A204.1 (cell line): ENCODE data around the gene FRA10AC1.
"Not testable (repeated sequence)": the region's sequence is repeated elsewhere in the genome, so short reads cannot be mapped to it uniquely, and the experiment has no call there.

Experiments used
- FAIRE-seq: peaks from 2 replicates; lab custom pipeline; 2012; peaks lifted over from hg19 to GRCh38; lab: Jason Lieb, UNC

The FRA10AC1 gene

DNA sequence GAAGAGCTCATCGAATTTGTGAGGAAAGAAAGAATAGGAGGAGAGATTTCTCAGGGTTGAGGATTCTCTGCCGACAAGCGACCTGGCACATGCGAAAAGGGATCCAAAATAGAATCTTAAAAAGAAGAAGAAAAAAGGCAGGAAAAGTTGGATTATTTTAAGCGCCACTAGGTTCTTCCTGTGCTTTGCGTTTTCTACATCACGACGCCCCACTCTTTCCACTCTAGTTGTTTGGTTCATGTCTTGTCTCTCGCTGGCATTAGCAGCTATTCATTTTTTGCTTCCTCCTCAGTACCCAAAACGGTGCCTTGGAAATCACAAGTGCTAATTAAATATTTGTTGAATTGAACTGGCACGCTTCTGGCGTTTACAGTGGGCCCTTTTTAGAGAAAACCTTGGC, 674 bp upstream of the FRA10AC1 start:
- FAIRE-seq: no peak

DNA sequence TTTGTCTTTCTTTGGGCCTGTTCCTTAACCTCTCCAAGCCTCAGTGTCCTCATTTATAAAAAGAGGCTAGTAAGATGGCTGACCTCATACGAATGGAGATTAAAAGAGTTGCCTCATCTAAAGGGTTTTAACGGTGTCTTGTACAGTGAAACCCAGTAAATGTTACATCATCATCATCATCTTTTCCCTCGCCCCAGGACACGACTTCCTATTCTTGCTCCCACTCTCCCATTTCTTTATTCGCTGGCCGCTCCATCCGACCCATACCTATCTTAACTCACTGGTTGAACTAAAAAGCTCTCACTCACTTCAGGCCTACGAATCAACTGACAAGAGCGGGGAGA, 554 bp downstream of the FRA10AC1 start:
- no peak for FAIRE-seq

DNA sequence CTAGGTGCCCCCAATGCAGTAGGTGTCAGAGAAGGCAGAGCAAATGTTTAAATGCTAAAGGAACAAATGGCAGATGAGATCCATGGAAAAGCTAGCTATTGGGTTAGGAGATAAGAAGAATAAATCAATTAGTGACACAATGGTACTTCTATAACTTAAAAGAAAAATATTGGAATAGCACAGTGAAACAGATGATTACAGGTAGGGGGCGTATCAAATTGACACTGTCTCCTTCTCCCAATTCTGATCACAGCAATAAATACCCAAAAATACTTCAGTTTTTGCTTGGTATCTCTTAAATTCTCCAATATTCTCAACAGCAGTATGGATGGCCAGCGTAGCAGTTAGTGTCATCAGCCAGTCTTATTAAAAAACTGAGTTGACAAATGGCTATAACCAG, 5.2 kb downstream of the FRA10AC1 start:
- no peak for FAIRE-seq

DNA sequence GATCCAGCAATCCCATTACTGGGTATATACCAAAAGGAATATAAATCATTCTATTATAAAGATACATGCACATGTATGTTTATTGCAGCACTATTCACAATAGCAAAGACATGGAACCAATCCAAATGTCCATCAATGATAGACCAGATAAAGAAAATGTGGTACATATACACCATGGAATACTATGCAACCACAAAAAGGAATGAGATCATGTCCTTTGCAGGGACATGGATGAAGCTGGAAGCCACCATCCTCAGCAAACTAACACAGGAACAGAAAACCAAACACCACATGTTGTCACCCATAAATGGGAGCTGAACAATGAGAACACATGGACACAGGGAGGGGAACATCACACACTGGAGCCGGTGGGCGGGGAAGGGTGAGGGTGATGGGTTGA, 5.8 kb downstream of the FRA10AC1 start:
- FAIRE-seq: not testable (repeated sequence)

DNA sequence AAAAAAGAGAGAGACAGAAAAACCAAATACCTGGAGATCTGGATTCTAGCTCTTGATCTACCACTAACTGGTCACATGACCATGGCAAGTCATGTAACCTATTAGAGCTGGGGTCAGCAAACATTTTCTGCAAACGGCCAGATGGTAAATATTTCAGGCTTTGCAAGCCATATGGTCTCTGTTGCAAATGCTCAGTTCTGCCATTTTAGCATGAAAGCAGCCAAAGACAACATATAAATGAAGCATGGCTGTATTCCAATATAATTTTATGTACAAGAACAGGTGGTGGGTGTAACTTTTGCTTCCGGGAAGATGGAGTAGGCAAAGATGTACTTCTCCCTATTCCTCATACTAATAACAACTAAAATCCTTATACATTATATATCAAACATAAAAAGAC, 6.7 kb downstream of the FRA10AC1 start:
- FAIRE-seq: no peak

DNA sequence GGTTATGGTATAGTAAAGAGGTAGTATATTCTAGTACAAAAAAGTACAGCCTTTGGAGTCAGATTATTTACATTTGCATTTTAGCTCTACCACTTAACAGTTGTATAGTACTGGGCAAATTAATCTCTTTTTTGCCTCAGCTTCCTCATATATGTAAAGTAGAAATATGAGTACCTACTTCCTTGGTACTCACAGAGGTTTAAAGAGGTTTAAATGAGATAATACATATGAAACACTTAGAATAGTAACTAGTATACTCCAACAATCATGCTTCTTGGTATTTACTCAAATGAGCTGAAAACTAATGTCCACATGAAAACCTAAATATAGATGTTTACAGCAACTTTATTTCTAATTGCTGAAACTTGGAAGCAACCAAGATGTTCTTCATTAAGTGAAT, 14.7 kb downstream of the FRA10AC1 start:
- FAIRE-seq: no peak

DNA sequence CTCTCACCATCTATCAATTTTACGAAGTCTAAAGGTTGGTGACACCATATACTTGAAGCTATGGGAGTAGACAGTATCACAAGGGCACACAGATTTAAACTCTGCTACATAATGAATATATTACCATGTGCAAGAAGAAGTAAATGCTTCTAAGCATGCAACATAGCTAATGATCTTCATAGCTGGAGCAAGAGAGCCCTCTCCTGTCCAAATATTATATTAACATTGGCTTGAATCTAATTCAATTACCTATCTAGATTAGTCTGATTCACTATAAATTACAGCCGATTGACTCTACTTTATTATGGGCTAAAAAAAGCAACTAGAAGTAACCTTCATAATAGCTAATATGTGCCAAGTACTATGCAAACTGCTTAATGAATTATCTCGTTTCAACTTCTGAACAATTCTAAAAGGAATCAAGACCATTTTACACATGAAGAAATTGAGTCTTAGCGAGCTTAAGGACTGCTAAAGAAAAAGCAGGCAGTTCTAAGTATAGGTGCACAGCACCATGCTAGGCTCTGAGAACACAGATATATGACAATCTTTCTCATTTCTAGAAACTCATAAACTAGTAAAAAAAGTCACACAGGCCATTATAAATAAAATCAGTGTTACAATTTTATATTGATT, 21.9 kb downstream of the FRA10AC1 start:
- peak; percentile 97 for FAIRE-seq

DNA sequence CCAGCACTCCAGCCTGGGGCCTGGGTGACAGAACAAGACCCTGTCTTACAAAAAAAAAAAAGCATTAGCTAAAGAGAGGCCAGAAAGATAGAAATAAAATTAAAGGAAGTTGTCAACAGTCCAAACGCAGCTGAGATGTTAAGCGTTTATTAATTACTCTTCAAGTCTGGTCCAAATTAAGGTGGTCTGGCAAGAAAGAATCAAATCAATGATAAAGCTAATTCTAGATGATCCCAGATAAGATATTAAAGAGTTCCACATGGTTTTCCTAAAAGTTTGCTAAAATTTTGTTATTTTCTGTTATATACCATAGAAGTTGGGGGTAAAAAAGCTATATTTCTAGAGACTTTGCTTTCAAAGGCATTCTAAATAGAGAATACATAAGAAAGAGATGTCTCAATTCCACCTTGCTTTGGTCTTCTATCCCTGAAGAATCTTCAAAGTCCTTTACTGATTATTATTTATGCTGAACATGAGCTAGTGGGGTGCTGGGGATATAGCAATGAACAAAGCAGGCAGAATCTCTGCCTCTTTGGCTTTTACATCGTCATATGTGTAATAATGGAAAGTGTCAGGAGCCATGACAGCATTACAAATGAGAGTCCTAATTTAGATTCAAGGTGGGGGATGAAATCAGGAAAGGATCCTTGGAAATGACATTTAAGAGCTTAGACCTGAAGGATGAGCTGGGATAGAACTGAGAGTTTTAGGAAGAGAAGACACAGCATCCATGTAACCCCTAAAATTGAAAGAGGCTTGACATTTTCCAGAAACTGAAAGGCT, 23.4 kb downstream of the FRA10AC1 start:
- FAIRE-seq: no peak

DNA sequence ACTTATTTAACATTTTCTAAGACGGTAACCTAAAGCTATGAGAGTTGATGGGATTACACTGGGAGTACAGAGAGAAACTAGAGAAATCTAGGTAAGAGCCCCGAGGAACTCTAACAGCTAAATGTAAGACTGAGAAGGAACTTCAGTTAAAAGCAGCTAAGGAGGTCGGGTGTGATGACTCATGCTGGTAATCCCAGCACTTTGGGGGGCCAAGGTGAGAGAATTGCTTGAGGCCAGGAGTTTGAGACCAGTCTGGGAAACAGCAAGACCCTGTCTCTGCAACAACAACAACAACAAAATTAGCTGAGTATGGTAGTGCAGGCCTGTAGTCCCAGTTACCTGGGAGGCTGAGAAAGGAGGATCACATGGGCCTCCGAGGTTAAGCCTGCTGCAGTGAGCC, 24.0 kb downstream of the FRA10AC1 start:
- FAIRE-seq: no peak

DNA sequence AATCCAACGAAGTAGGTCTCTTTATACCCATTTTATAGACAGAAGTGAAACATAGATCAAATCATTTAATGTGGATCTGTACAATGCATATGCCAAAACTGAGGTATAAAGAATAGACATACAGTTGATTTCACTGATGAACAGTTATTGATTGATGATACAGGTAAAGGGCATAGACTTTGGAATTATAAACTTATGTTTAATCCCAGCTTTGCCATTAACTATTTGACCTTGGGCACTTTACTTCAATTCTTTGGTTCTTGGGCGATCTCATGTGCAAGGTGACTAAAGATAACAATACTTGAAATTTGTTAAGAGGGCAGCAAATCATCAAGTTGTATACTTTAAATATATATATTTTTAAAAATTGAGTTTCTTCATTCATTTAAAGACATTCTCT, 28.6 kb downstream of the FRA10AC1 start:
- no peak for FAIRE-seq

DNA sequence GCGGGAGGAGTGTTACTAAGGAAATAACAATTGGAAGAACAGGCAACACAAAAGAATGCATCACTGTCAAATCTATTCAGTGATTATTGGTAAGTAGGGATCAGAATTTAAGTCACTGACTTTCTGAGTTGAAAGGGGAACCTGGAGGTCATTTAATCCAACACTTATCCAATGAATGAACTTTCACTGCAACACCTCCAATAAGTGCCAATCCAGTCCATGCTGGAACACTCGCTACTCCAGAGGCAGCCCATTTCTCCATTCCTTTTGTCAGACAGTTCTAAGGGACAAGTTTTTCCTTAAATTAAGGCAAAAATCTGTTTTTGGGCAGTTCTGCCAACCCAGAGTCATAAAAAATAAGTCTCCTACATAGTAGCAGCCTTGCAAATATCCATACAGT, 29.5 kb downstream of the FRA10AC1 start:
- no peak for FAIRE-seq

DNA sequence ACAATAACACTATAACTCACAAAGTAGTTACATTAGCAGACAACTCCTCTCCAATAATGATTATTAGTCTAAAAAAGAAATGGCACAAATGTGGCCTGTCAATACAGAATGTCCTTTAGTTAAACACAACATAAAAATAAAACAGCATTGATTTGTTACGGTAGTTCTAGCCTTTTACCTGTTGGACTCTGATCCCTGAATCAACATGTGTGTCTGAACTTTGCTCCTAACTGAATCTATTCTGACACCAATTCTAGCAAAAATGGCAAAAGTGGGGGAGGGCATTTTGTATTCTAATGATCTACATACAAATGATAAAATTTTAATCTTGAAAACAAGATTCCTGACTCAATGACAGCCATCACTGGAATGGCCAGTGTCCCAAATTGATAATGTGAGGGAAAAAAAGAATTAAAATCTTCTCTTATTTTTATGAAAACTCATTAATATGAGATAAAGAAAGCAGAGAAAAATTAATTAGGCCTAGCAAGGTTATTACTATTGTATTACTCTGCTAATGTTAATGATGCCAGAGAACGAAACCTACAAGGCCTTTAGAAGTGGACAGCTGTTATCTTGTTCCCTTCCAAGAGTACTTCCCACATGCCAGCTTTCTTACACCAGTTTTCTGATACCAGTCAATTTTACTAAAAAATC, 30.2 kb downstream of the FRA10AC1 start:
- no peak for FAIRE-seq

DNA sequence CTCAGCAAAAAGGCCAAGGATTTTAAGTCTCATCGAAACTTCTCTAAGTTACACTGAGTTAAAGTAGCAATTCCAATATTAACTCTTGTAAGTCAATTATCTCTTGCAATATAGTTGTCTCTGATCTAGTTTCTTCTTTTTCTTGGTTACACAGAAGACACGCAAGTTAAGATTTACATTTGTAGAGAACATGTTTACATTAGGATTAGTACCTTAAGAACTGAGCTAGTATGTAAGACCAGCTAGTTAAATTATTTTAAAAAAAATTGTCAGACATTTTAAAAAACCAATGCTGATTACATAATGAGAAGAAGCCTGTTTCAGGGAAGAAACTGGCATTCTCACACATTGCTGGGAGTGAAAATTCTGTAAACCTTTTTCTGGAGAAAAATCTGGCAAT, 31.4 kb downstream of the FRA10AC1 start:
- FAIRE-seq: no peak

DNA sequence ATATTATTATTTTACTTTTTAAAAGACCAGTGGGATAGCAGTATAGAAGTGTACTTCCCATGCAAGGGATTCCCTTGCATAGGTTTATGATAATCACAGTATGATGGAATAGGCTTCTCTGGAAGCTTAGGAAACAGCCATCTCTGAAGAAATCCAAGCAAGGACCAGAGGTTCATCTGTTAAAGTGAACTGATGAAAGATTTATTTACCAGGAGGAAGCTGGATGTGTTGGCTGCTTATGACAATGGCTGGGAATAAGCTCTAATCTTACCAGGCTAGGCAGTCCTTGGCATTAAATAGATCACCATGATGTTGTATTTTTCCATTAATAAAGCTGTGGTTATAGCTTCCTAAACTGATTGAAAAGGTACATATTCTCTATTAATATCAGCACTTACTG, 32.0 kb downstream of the FRA10AC1 start:
- FAIRE-seq: no peak

DNA sequence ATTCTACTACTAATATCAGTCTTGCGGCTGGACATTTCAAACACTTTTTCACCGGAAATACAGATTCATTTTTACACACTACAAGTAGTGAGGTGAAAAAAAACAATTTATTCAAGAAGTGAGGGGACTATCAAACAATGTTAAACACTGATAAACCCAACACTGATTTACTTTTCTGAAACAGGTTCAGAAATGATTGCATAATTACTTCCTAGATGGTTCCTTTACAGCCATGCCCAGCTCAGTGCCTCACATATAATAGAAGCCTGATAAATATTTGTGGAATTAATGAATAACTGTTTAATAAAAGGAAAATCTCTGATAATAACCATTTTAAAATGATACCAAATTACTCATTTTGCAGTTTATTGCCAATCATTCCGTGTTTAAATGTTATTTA, 34.6 kb downstream of the FRA10AC1 start:
- FAIRE-seq: no peak

DNA sequence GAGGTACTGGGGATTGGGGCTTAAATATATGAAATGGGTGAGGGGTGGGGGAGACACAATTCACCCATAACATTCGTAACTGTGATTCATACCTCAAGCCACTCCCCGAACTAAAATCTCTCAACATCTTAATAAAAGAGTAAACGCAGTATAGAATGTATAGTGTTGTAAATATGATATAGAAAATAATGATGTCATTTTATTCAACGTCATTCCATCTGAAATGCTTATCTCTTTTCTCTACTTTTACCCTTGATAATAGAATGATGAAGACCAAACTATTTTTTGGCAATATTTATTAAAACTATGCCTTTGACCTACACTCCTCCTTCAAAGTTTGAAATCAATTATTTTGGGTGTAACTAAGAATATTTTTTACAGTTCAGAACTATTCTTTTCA, 36.4 kb downstream of the FRA10AC1 start:
- peak; percentile 66 for FAIRE-seq

DNA sequence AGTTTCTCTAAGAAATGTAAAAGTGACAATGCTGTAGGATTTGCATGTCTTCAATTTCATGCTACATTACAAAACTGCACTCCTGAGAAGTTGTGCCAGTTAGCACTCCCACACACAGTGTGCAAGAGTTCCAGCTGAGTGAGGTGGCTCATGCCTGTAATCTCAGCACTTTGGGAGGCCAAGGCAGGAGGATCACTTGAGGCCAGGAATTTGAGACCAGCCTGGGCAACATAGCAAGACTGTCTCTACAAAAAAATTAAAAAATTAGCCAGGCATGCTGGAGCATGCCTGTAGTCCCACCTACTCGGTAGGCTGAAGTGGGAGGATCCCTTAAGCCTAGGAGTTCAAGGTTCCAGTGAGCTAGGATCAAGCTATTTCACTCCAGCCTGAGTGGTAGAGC, 44.6 kb downstream of the FRA10AC1 start:
- FAIRE-seq: no peak

DNA sequence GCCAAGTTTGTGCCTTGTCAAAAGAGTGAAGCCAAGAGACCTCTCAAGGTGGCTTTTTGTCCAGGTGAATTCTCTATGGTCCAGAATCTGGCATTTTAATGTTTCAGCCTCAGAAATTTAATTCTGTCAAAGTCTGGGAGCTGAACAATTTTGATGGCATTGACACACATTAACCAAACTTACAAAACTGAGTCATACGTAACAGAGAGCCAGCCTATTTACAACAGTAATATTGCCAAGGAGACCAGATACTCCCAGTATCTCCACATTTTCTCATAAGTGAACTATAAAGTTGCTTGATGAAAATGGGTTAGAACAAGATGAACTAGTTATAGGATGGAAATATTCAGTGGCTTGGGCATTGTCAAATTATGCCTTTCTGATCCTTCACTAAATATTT, 46.2 kb downstream of the FRA10AC1 start:
- no peak for FAIRE-seq

DNA sequence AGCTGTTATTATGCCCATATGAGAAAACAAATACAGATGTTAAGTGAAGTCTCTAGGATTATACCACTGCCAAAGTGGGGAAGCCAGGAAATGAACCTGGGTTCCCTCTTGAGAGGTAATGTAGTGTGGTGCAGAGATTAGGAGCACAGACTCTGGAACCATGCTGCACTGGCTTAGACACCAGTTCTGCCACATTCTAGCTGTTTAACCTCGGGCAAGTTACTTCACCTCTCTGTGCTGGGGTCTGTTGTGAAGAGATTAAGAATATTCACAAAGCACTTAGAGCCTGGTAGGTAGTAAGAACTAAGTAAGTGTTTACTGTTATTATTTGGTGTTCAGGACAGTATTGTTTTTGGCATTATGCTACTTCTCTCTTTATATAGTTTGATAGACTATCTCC, 48.2 kb downstream of the FRA10AC1 start:
- no peak for FAIRE-seq

DNA sequence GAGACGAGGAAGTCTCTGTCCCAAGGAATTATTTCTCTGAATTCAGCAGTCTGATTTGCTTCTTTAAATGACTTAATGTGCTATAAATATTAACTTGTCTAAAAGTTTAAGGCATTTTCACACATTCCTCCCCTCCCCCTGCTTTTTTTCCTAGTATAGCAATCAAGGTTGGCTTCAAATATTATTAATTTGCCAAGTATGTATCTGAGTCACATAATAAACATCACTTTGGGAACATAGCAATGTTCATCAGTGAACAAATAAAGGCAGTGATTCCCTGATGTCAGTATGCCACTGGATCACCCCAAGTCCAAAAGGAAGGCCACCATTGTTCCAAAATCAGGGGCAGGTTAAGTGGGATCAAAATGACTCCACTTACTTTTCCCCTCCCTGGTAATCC, 49.5 kb downstream of the FRA10AC1 start:
- no peak for FAIRE-seq

DNA sequence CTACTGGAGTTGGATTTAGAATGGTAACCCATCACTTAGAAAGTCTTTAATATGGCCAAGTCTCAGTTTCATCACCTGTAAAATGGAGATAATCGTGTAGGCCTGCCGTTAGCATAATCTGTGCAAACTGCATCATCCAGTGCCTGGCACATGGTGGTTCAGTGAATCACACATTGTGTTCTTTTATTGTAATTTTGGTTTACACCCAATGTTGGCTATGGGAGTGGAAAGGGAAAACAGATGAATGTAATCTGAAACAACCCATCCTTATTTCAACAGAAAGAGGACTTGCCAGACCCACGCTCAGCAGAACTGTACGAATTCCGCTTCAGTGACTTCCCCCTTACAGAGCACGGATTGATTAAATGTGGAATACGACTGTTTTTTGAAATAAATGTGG, 62.6 kb downstream of the FRA10AC1 start:
- no peak for FAIRE-seq

DNA sequence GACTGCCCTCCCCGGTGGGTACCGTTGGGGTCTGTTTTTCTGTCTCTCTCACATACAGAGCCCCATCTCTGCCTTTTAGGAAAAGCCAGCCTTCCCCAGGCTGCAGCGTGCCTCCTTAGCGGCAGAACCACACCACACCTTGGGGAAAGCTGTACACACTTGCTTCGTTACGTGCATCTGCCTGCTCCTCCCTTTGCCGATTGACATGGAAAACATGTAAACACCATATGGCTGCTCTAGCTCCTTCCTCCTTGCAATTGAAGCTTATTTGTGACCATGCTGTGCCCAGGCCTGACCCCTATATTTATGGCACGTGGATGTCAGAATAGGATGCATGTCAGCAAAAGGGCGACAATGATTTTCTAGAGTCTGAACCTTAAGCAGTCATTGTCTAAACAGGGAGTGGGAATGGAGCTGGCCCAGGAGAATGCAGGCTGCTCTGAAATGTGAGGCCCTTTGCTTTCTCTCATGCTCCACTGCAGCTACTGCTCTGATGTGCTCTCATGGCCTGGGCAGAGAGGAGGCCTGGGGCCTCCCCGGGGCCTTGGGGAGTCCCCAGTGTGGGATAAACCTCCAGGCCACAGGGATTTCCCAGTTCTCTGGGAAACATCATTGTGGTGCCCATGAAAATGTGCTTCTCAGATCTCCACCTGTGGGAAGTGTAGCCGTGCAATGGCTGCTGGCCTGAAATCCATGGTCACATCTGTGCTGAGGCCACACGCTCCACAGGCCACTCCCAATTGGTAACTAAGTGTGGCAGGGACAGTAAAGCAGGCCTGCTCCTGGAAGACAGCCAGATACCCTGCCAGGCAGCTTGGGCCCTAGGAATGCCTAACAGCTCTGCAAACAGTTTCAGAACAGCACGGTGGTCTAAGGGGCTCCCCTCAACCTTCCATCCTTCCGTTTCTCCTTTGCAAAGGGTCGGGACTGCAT, 71.5 kb downstream of the FRA10AC1 start:
- no peak for FAIRE-seq
